Endothelial cell of umbilical vein (primary cell): ENCODE measurements around the gene PTPRK. TPM values are rescaled to one million over a fixed set of nuclear protein-coding genes. Genes with fewer than 3 reads are reported as not detected.

Experiments used
- BruUV-seq: library from RNA; stranded (reverse); fragments of 400-500 nt; replicated peaks from 2 replicates; lab custom pipeline; 2021; lab: Mats Ljungman, UMichigan
- CTCF ChIA-PET: fragments of 300-600, 350-600 bp; sonication (Branson Sonifier 250); formaldehyde crosslinking; loops from one replicate; lab custom pipeline; 2021; ENCODE audit warnings: antibody characterized with exemption, inconsistent platforms; lab: Charles Lee
- POLR2A ChIA-PET: fragments of 300-600, 350-600 bp; sonication (Branson Sonifier 250); formaldehyde crosslinking; loops from one replicate; lab custom pipeline; 2021; ENCODE audit warnings: antibody characterized with exemption, inconsistent platforms; lab: Charles Lee
- DNase-seq: peaks from one replicate; pipeline ENCODE4 v3.0.0-alpha.2; 2011; ENCODE audit warnings: low read depth, low spot score
- FAIRE-seq: peaks from 2 replicates; lab custom pipeline; 2011; peaks lifted over from hg19 to GRCh38; lab: Jason Lieb, UNC
- H2AFZ ChIP-seq: 2 replicates; pipeline ENCODE4 v1.6.0; 2012; ENCODE audit warnings: low read depth, low read length, control low read depth, inconsistent platforms
- H3K27ac ChIP-seq: 2 replicates; pipeline ENCODE4 v1.5.1; 2011; ENCODE audit warnings: low read depth, mild to moderate bottlenecking, control low read depth, low read length, moderate library complexity; ENCODE audit not compliant: insufficient read depth
- H3K27me3 ChIP-seq, 2 experiments: 2 replicates each; pipeline versions ENCODE4 v1.6.0 to v1.6.1; 2011; ENCODE audit warnings: low read length in 2 of 2, mixed read lengths in 1 of 2; ENCODE audit not compliant: control insufficient read depth in 2 of 2, insufficient read depth in 2 of 2
- H3K36me3 ChIP-seq, 2 experiments: 2 replicates in 1 of 2; 3 replicates in 1 of 2; pipeline ENCODE4 v1.5.1; 2011; ENCODE audit warnings: low read length in 2 of 2, mild to moderate bottlenecking in 1 of 2, moderate library complexity in 1 of 2; ENCODE audit not compliant: control insufficient read depth in 2 of 2, insufficient read depth in 2 of 2; ENCODE audit errors: extremely low read depth in 1 of 2
- H3K4me1 ChIP-seq: 3 replicates; pipeline ENCODE4 v1.5.1; 2011; ENCODE audit warnings: mild to moderate bottlenecking, low read length; ENCODE audit not compliant: control insufficient read depth, insufficient read depth; ENCODE audit errors: extremely low read depth
- H3K4me2 ChIP-seq: 2 replicates; pipeline ENCODE4 v1.6.1; 2011; ENCODE audit warnings: low read length, control low read depth, mixed read lengths; ENCODE audit not compliant: insufficient read depth
- H3K4me3 ChIP-seq, 3 experiments: fragments of 200-600 bp in 1 of 3; sonication (generic), shearing (Covaris generic) in 1 of 3; replicated peaks in 1 of 3; 2 replicates each; pipeline ENCODE4 v1.5.1; 2011 to 2016; ENCODE audit warnings: control low read depth in 3 of 3, low read length in 3 of 3, mild to moderate bottlenecking in 2 of 3, inconsistent platforms in 1 of 3, low read depth in 1 of 3, moderate library complexity in 1 of 3; ENCODE audit not compliant: insufficient read depth in 1 of 3
- H3K79me2 ChIP-seq: 2 replicates; pipeline ENCODE4 v1.6.0; 2012; ENCODE audit warnings: low read length, inconsistent platforms; ENCODE audit not compliant: control insufficient read depth, insufficient read depth
- H3K9ac ChIP-seq: replicated peaks from 2 replicates; pipeline ENCODE3; 2011; ENCODE audit warnings: low read length, control low read depth; ENCODE audit not compliant: insufficient read depth; ENCODE audit errors: extremely low read depth
- H3K9me1 ChIP-seq: replicated peaks from 3 replicates; pipeline ENCODE4 v1.6.0; 2011; ENCODE audit warnings: mild to moderate bottlenecking, low read length; ENCODE audit not compliant: control insufficient read depth, insufficient read depth; ENCODE audit errors: extremely low read depth
- H3K9me3 ChIP-seq: replicated peaks from 2 replicates; pipeline ENCODE4 v1.5.1; 2012; ENCODE audit warnings: low read length, inconsistent platforms; ENCODE audit not compliant: control insufficient read depth, insufficient read depth
- H4K20me1 ChIP-seq: replicated peaks from 2 replicates; pipeline ENCODE3; 2011; ENCODE audit warnings: mild to moderate bottlenecking, low read length; ENCODE audit not compliant: control insufficient read depth, insufficient read depth; ENCODE audit errors: extremely low read depth
- EZH2 ChIP-seq: IDR thresholded peaks from 2 replicates; pipeline ENCODE4 v1.6.1; 2012; ENCODE audit warnings: borderline replicate concordance, low read depth, mild to moderate bottlenecking, moderate library complexity, low read length, inconsistent platforms; ENCODE audit not compliant: severe bottlenecking
- FOS ChIP-seq: IDR thresholded peaks from 2 replicates; pipeline ENCODE4 v1.6.1; 2011; ENCODE audit warnings: mild to moderate bottlenecking, low read length, moderate library complexity, borderline replicate concordance; ENCODE audit not compliant: insufficient read depth
- GATA2 ChIP-seq: IDR thresholded peaks from 2 replicates; pipeline ENCODE4 v1.7.0; 2011; ENCODE audit warnings: low read depth, mild to moderate bottlenecking, moderate library complexity, mixed read lengths, low read length; ENCODE audit not compliant: insufficient read length, insufficient read depth
- JUN ChIP-seq: IDR thresholded peaks from 2 replicates; pipeline ENCODE4 v1.6.1; 2011; ENCODE audit warnings: borderline replicate concordance, low read depth; ENCODE audit not compliant: insufficient read length, insufficient read depth
- MYC ChIP-seq: IDR thresholded peaks from one replicate; pipeline ENCODE4 v1.6.1; 2011; ENCODE audit warnings: mild to moderate bottlenecking, low read depth, low read length
- POLR2A ChIP-seq: IDR thresholded peaks from 2 replicates; pipeline ENCODE4 v1.6.1; 2012; ENCODE audit warnings: low read depth, mild to moderate bottlenecking, control low read depth, low read length
- POLR2AphosphoS5 ChIP-seq: IDR thresholded peaks from 2 replicates; pipeline ENCODE4 v1.6.1; 2012; ENCODE audit warnings: low read depth, mild to moderate bottlenecking, control low read depth, low read length, moderate library complexity; ENCODE audit not compliant: insufficient read depth
- dilution Hi-C: fragments of 300-500 bp; cut with MboI; formaldehyde crosslinking; loops from one replicate; pipeline ENCODE4 v1.15.0; 2019; ENCODE audit warnings: low sequenced_read_pairs; ENCODE audit not compliant: extremely low pct_ligation_motif_present
- intact Hi-C: fragments of 100-400 bp; cut with micrococcal nuclease; formaldehyde crosslinking; loops from one replicate; pipeline ENCODE4 v1.10.0; 2022
- polyA plus RNA-seq, 4 experiments: library from polyadenylated mRNA; depleted of rRNA in 3 of 4; stranded (reverse) in 3 of 4; unstranded in 1 of 4; fragments of >200 nt; gene quantifications; 2 replicates each; pipeline versions ENCODE4 v1.2.1 to v1.2.3, GENCODE V29; 2011 to 2012; ENCODE audit warnings: missing spikeins in 1 of 4
- total RNA-seq: library from RNA; stranded (reverse); gene quantifications from 2 replicates; pipeline ENCODE4 v1.2.3, GENCODE V29; 2021
- TF ChIP-seq, protein P1 (sequence below), 2 donors: IDR thresholded peaks; 1 replicate in 1 of 2; 2 replicates in 1 of 2; pipeline ENCODE4 v1.5.1; 2011; ENCODE audit warnings: low read length in 2 of 2, mild to moderate bottlenecking in 2 of 2, moderate library complexity in 2 of 2, control low read depth in 1 of 2, inconsistent platforms in 1 of 2, low read depth in 1 of 2; ENCODE audit not compliant: insufficient read depth in 1 of 2; ENCODE audit errors: extremely low read depth in 1 of 2
- TF ChIP-seq, protein P2 (sequence below): IDR thresholded peaks from 2 replicates; pipeline ENCODE4 v1.6.1; 2011; ENCODE audit not compliant: insufficient read depth, insufficient read length

PTPRK gene
- total and polyA plus RNA-seq, 2 donors (not counting 3 experiments of a cell fraction or from before 2014, with no cell fraction given): 15.2 to 74.0 TPM

DNA sequence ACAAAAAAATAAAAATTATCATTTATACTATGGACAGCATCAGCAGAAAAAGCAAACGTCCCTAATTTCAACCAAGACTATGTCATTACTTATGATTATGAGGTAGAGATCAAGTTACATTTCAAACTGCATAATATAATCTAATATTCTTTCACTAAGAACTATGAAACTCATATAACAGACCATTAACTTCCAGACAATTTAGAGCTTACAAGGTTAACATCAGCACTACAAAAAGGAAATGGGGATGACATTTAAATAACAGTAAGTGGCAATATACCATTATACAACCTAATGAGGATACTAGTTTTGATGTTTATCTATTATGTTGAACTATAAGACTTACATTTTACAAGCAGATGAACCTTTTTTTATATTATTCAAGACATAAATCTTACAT lies 358.6 kb downstream of the PTPRK start:
- DNase-seq: no peak
- BruUV-seq: no TSS peak
- Histone ChIP-seq H3K9me1 (no peaks in the 10 kb centered on the region), H3K4me1 (peaks cover 11% of the 10 kb centered on the region), H2AFZ (no peak overlapping the region), H3K79me2 (no peaks in the 10 kb centered on the region), H3K27ac (no peak overlapping the region), H3K9ac (no peak overlapping the region), H3K9me3 (no peaks in the 10 kb centered on the region), H3K4me2 (no peak overlapping the region), H3K27me3 (no peaks in the 10 kb centered on the region), H4K20me1 (no peaks in the 10 kb centered on the region), H3K4me3 (no peak overlapping the region), H3K36me3 (no peaks in the 10 kb centered on the region)
- intact Hi-C loops (no loop called here), dilution Hi-C loops (no loop called here)
- TF ChIP-seq FOS (no peak), MYC (no peak), JUN (no peak), EZH2 (no peak), POLR2AphosphoS5 (no peak), POLR2A (no peak), GATA2 (no peak)
- TF ChIP-seq, protein P1, sequence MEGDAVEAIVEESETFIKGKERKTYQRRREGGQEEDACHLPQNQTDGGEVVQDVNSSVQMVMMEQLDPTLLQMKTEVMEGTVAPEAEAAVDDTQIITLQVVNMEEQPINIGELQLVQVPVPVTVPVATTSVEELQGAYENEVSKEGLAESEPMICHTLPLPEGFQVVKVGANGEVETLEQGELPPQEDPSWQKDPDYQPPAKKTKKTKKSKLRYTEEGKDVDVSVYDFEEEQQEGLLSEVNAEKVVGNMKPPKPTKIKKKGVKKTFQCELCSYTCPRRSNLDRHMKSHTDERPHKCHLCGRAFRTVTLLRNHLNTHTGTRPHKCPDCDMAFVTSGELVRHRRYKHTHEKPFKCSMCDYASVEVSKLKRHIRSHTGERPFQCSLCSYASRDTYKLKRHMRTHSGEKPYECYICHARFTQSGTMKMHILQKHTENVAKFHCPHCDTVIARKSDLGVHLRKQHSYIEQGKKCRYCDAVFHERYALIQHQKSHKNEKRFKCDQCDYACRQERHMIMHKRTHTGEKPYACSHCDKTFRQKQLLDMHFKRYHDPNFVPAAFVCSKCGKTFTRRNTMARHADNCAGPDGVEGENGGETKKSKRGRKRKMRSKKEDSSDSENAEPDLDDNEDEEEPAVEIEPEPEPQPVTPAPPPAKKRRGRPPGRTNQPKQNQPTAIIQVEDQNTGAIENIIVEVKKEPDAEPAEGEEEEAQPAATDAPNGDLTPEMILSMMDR (IDR thresholded peaks at IDR 0.05; ENCODE audit: extremely low read depth in 1 of 2, insufficient read depth in 1 of 2, low read depth in 1 of 2, low read length in 2 of 2): no peak
- TF ChIP-seq, protein P2, sequence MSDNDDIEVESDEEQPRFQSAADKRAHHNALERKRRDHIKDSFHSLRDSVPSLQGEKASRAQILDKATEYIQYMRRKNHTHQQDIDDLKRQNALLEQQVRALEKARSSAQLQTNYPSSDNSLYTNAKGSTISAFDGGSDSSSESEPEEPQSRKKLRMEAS: no peak
- ChIA-PET CTCF (interaction anchor here (1.2 kb wide), 1 partner anchor 42 kb away, joined by 4 read pairs; no protein-coding TSS in a partner anchor), POLR2A (no interaction called here)
- no peak for FAIRE-seq
